VCaP (cell line): Measurements from ENCODE around the gene MGAT5B.

Source experiments
- H3K27ac ChIP-seq: fragments of 450-650 bp; 2 replicates; pipeline ENCODE4 v1.5.1; 2017
- CTCF ChIP-seq: fragments of 450-650 bp; conservative IDR thresholded peaks from 2 replicates; pipeline ENCODE4 v1.5.1; 2017; ENCODE audit warnings: mild to moderate bottlenecking, moderate library complexity

Gene MGAT5B

GRCh38 chr17:76830987-76831715, 37.1 kb upstream of the MGAT5B start:
- H3K27ac ChIP-seq = peak overlapping the region; percentile 98
- no peak for TF ChIP-seq CTCF

GRCh38 chr17:76833034-76833644, 35.1 kb upstream of the MGAT5B start:
- TF ChIP-seq CTCF = no peak
- peak overlapping the region; percentile 98 for H3K27ac ChIP-seq

GRCh38 chr17:76833747-76834146, 34.5 kb upstream of the MGAT5B start:
- peak overlapping the region; percentile 98; the same call in 1 of the 2 replicates for H3K27ac ChIP-seq

GRCh38 chr17:76834870-76835269, 33.3 kb upstream of the MGAT5B start:
- no peak overlapping the region; the same call in 1 of the 2 replicates for H3K27ac ChIP-seq
- no peak for TF ChIP-seq CTCF

More at GRCh38 chr17:76833747-76834146, 34.5 kb upstream of the MGAT5B start:
- TF ChIP-seq CTCF = no peak

GRCh38 chr17:76840443-76840767, 27.8 kb upstream of the MGAT5B start:
- peak overlapping the region; percentile 36; the same call in 1 of the 2 replicates for H3K27ac ChIP-seq
- no peak for TF ChIP-seq CTCF

GRCh38 chr17:76840884-76841775, 27.1 kb upstream of the MGAT5B start:
- peak overlapping the region; percentile 36; the same call in 1 of the 2 replicates for H3K27ac ChIP-seq
- TF ChIP-seq CTCF = no peak
